HG03196 (cell line): ENCODE data around the gene TRIP13.

Source experiments
- ATAC-seq: cut with Tn5 transposase; IDR thresholded peaks from one replicate; pipeline ENCODE4 v1.9.1; 2021; ENCODE audit not compliant: unreplicated experiment

The TRIP13 gene

DNA sequence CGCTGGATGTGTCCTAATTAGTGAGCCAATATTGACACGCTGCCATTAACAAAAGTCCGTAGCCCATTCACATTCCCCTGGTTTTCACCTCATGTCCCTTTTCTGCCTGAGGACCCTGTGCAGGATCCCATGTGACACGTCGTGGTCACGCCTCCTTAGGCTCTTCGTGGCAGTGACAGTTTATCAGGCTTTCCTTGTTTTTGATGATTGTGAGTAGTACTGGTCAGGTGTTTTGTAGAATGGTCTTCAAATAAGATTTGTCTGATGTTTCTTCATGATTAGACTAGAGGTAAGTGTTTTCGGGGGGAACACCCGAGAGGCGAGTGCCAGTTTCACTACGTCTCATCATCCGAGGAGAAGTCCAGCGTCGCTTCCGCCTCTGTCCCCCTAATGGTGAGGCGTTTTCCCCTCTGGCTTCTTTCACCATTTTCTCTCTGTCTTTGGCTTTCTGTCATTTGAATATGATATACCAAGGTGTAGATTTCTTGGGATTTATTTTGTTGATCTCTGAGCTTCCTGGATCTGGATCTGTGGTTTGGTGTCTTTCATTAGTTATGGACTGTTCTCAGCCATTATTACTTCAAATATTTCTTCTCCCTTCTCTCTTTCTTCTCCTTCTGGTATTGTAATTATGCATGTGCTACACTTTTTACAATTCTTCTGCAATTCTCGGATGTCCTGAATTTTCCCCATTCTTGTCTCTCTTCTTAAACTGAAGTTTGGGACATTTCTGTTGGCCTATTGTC, 57.3 kb downstream of the TRIP13 start:
- ATAC-seq = no peak

- no peak for ATAC-seq
Measured at GRCh38 chr5:951940-952596, 59.4 kb downstream of the TRIP13 start.

- no peak for ATAC-seq
Measured at GRCh38 chr5:952597-953271, 60.0 kb downstream of the TRIP13 start.

DNA sequence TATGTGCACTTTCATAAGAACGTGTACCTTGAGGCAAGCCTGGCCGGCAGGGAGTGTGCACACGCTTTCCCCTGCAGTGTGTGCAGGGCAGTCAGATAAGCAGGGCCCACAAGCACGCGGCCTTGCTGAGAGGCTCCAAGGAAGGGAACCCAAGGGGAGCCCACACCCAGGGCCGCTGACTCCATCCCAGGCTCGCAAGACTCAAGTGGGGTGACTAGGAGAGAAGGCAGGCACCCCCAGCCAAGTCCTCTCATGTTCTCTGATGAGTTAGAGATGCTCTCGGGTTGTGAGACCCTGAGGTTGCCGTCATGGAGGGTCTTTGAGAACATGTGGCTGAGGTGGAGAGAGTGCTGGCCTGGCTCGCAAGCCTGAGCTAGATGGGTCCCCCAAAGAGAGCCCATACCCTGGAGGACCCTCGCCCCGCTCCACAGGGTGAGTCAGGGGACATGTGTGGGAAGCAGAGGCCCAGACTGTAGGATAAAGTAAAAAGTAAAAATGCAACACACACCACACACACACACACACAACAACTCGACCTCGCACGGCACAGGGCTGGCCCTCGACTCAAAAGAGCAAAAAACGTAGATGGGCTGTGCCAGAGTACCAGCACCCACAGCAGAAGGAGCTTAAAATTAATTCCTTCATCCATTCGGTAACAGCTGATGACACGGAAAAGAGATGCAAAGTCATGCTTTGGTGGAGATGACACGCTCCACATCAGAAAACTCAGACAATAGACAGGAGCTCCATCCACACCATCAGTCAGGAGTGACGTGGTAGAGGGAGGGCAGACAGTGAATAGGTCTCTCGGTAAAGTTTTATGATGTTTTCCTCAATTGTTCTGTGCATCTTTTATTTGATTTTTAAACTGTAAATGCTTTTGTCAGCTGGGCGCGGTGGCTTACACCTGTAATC, 61.1 kb downstream of the TRIP13 start:
- ATAC-seq = no peak

DNA sequence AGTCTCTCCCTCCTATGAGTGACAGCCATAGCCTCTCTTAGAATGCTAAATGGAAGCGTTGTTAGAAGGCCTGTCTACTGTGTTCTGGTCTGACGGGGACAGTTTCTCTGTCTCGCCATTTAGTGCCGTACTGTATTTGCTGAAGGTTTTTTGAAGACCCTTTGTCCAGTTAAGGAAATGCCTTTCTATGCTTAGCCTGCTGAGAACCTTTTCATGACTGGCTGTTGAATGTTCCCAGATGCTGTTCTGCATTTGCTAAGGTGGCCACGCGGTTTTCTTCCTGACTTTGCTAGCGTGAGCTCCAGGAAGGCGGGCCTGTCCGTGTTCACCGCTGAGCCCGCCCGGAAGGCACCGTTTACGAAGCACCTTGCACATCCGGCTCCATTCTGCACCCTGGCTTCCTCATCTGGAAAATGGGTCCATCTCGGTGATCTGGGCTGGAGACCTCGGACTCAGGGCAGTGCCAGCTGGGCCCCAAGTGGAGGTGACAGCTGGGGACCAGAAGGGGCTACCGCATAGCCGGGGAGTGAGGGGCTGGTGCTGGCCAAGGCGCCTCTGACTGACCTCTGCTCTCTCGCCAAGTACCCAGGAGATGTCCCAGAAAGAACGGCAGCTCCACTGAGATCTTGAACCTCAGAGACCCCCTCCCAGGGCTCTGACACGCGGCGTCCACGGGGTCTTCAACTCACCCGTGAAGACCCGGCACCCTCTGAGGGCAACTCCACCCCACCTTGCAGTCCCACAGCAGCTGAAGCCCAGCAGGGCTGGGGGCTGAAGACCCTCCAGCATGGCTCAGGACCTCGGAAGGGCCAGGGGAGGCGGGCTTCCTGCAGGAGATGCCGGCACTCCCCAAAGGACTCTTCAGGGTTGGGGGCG, 63.4 kb downstream of the TRIP13 start:
- no peak for ATAC-seq

DNA sequence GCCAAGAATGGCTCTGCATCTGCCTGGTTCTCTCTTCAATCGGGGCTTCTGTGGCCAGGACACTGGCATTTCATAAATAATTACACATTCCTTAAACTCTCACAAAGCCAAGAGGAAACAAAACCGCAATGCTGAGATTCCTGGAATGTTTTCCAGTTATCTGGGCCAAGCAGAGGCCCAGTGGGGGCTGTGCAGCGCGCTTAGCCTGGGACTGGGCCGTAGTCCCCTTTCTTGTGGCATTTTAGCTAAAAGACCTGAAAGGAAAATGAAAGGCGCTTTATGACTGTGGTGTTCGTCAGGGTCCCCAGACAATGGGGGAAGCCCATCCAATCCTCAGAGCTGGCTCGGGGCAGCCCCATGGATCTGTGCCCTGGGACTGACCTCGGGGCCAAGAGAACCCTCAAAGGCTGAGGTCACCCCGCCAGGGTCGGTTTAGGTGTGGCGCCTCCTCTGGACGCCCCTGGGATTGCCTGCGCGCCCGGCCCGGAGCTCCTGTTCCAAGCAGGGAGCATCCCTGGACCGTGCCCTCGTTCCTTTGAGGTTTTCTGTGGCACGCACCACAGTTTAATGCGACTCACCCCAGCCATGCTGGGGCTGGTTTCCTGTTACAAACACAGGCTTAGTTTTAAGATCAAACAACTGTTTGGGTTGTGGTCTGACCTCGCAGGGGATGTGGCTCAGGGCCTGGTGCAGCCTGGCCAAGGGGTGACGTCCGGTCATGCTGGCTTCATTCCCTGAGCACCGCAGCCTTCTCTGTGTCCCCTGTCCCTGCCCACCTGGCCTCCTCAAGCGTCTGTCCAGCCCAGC, 64.5 kb downstream of the TRIP13 start:
- peak; percentile 53 for ATAC-seq

- no peak for ATAC-seq
Measured at GRCh38 chr5:957748-958485, 65.2 kb downstream of the TRIP13 start.

GRCh38 chr5:958701-959571, 66.3 kb downstream of the TRIP13 start:
- no peak for ATAC-seq

DNA sequence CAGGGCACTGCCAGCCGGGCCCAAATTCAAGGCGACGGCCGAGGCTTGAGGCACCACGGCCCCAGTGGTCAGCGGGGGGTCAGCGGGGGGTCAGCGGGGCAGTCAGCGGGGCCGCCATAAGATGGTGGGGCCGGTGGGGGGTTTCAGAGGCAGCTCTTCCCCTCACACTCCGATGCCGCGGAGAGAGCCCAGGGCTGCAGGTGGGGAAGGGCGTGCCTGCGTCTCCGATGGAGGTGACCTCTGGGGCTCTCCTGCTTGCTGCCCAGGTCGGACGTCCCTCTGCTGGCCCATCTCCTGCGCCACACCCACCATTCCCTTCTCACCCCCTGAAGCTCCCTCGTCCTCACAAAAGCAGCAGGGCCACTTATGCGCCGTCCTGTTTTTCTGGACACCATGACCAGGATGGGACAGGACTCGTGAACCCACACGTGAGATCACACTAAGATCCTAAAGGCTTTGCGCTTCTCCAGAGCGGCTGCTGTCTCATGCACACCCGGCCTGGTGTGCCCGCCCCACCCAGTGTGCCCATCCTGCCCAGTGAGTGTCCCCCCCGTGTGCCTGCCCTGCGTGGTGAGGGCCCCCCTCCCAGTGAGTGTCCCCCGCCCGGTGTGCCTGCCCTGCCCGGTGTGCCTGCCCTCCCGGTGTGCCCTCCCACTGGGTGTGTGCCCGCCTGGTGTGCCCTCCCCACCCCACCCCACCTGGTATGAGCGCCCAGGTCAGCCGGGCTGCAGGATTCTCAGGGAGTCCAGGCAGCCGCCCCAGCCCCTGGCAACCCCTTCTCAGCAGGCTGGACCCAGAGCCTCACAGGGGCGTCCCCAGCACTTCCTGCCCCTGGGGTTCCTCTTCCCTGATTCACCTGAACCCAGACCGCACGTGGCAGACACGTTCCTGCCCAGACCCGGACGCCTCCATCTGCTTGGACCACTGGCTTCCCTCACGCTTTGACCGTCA, 67.2 kb downstream of the TRIP13 start:
- ATAC-seq = no peak

DNA sequence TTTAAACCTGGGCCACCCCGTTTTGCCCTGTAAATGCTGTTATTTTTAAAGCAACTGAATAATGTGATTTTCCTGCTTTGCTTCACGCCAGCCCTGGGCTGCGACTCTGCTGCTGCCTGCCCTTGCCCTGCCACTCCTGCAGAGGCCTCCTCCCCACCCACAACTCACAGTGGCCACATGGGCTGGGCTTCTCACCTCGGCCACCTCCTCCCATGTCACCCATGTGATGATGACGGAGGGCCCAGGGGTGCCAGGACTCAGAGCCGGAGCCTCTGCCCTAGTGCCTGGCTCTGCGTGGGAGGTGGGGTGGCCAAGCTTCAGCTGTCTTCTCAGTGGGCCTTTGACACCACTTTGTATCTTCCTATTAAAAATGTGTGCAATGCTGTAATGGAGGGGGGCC, 67.9 kb downstream of the TRIP13 start:
- ATAC-seq = no peak

- no peak for ATAC-seq
Measured at GRCh38 chr5:961002-961710, 68.5 kb downstream of the TRIP13 start.

DNA sequence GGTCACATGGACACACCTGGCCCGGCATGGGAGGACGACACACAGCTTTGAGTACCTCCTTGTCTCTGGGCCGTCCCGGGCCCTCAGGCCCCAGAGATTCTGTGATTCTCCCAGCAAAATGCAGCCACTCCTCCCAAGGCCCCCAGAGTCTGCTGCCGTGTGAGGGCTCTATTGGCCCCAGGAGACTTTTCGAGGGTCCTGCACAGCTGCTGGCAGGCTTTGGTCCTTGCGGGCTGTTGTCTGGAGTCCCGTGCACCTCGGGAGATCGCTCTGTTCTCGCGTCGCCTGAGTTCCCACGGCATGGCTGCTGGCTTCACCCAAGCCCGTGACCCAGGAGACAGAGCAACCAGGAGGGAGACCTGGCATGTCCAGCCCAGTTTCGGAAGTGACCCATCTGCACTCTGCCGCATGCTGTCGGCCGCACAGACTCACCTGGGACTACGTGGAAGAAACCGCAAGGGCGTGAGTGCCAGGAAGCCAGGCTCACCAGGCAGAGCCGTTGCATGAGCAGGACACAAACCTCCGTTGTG, 69.1 kb downstream of the TRIP13 start:
- no peak for ATAC-seq

GRCh38 chr5:962386-962785, 69.7 kb downstream of the TRIP13 start:
- no peak for ATAC-seq

- no peak for ATAC-seq
Measured at GRCh38 chr5:962801-963200, 70.1 kb downstream of the TRIP13 start.

DNA sequence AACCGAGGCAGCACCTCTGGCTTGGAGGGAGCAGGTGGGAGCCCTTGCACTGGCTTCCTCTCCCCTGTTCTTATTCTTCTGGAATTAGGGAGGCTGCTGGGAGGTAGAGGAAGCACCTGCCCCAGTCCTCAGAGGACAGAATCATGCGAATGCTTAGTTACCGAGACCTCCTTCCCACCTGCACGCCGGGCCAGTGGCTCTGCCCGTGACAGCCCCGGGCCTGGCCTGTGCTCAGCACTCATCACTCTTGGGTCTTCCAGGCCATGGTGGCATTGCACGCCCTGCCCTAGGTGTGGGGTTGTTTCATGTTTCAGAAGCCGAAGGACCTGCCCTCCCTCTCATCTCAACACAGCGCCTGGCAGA, 70.6 kb downstream of the TRIP13 start:
- ATAC-seq = no peak
